HepG2 (cell line): ENCODE measurements around the gene RBM14. TPM values are rescaled to one million over a fixed set of nuclear protein-coding genes. Genes with fewer than 3 reads are reported as not detected.

Experiments
- ATAC-seq: fragments of 200-7000 bp; cut with Tn5 transposase; 3 replicates; pipeline ENCODE4 v1.9.1; 2020; ENCODE audit warnings: mild to moderate bottlenecking, moderate library complexity
- BruUV-seq: library from RNA; stranded (reverse); fragments of 400-500 nt; replicated peaks from 2 replicates; lab custom pipeline; 2021; lab: Mats Ljungman, UMichigan
- CTCF ChIA-PET: fragments of 300-600 bp; formaldehyde crosslinking; extraction: SDS; loops from one replicate; lab custom pipeline; 2021; ENCODE audit warnings: low total read pairs, inconsistent platforms, low intra/inter-chr PET ratio; lab: Yijun Ruan, JAX
- POLR2A ChIA-PET: fragments of 350-600 bp; sonication (Branson Sonifier 250); formaldehyde crosslinking; loops from one replicate; lab custom pipeline; 2020; ENCODE audit warnings: antibody characterized with exemption, inconsistent platforms; lab: Yijun Ruan, JAX
- DNase-seq: peaks from one replicate; pipeline ENCODE4 v3.0.0-alpha.2; 2015; ENCODE audit warnings: low spot score
- FAIRE-seq: peaks from 3 replicates; lab custom pipeline; 2011; peaks lifted over from hg19 to GRCh38; lab: Jason Lieb, UNC
- H2AFZ ChIP-seq: one replicate; pipeline ENCODE4 v1.6.1; 2011; ENCODE audit warnings: low read length, inconsistent platforms
- H3K27ac ChIP-seq: fragments of 300-600 bp; 3 replicates; pipeline ENCODE4 v1.8.0; 2011; ENCODE audit warnings: mixed run types, mild to moderate bottlenecking, mixed read lengths, low read length, inconsistent platforms; ENCODE audit not compliant: insufficient read depth; ENCODE audit errors: extremely low read length
- H3K27me3 ChIP-seq, 2 experiments: fragments of 200-600 bp in 1 of 2; 2 replicates in 1 of 2; 3 replicates in 1 of 2; pipeline versions ENCODE4 v1.6.0 to v1.8.0; 2011; ENCODE audit warnings: low read length in 2 of 2, mild to moderate bottlenecking in 2 of 2, moderate library complexity in 2 of 2, inconsistent platforms in 1 of 2; ENCODE audit not compliant: insufficient read depth in 2 of 2, control insufficient read depth in 1 of 2
- H3K36me3 ChIP-seq, 2 experiments: fragments of 200-600 bp in 1 of 2; replicated peaks in 1 of 2; 2 replicates in 1 of 2; 3 replicates in 1 of 2; pipeline versions ENCODE4 v1.5.1 to v1.8.0; 2011; ENCODE audit warnings: low read length in 2 of 2, inconsistent platforms in 1 of 2; ENCODE audit not compliant: insufficient read depth in 2 of 2, control insufficient read depth in 1 of 2
- H3K4me1 ChIP-seq: 2 replicates; pipeline ENCODE4 v1.5.1; 2012; ENCODE audit warnings: low read length, inconsistent platforms; ENCODE audit not compliant: insufficient read depth
- H3K4me2 ChIP-seq: 2 replicates; pipeline ENCODE4 v1.6.0; 2011; ENCODE audit warnings: low read depth, low read length, inconsistent platforms
- H3K4me3 ChIP-seq, 3 experiments: fragments of 200-600 bp in 1 of 3; sonication (generic), shearing (Covaris generic) in 1 of 3; replicated peaks in 1 of 3; 2 replicates each; pipeline ENCODE4 v1.5.1; 2011 to 2016; ENCODE audit warnings: low read length in 3 of 3, inconsistent platforms in 2 of 3, low read depth in 2 of 3, mild to moderate bottlenecking in 2 of 3, control low read depth in 1 of 3, mixed read lengths in 1 of 3; ENCODE audit not compliant: insufficient read depth in 1 of 3
- H3K79me2 ChIP-seq: one replicate; pipeline ENCODE4 v1.6.1; 2011; ENCODE audit warnings: low read length, inconsistent platforms; ENCODE audit not compliant: insufficient read depth
- H3K9ac ChIP-seq: 2 replicates; pipeline ENCODE4 v1.6.0; 2011; ENCODE audit warnings: mild to moderate bottlenecking, low read depth, low read length, inconsistent platforms; ENCODE audit not compliant: insufficient read depth
- H3K9me3 ChIP-seq: 2 replicates; pipeline ENCODE4 v1.5.1; 2012; ENCODE audit warnings: mild to moderate bottlenecking, low read length
- H4K20me1 ChIP-seq: 2 replicates; pipeline ENCODE4 v1.6.0; 2011; ENCODE audit warnings: inconsistent platforms, mild to moderate bottlenecking, low read length, moderate library complexity; ENCODE audit not compliant: insufficient read depth
- CENPX ChIP-seq: sonication (generic); formaldehyde crosslinking; IDR thresholded peaks from 2 replicates; pipeline ENCODE4 v1.9.0; 2021; ENCODE audit warnings: mild to moderate bottlenecking, missing genetic modification reagents, moderate library complexity
- CSRNP1 ChIP-seq: sonication (generic); formaldehyde crosslinking; IDR thresholded peaks from 2 replicates; pipeline ENCODE4 v1.8.1; 2023; ENCODE audit warnings: mild to moderate bottlenecking, missing genetic modification reagents
- GTF2F1 ChIP-seq: fragments of 150-350 bp; IDR thresholded peaks from 2 replicates; pipeline ENCODE4 v1.6.1; 2014; ENCODE audit warnings: low read length
- HIVEP1 ChIP-seq: sonication (generic); formaldehyde crosslinking; IDR thresholded peaks from 2 replicates; pipeline ENCODE4 v1.4.0; 2020; ENCODE audit warnings: mild to moderate bottlenecking, missing genetic modification reagents
- MED8 ChIP-seq: sonication (generic); formaldehyde crosslinking; IDR thresholded peaks from 2 replicates; pipeline ENCODE4 v1.8.1; 2023; ENCODE audit warnings: mild to moderate bottlenecking, missing genetic modification reagents; ENCODE audit not compliant: insufficient replicate concordance
- NR1H2 ChIP-seq: sonication (generic); formaldehyde crosslinking; IDR thresholded peaks from 2 replicates; pipeline ENCODE4 v1.8.1; 2022; ENCODE audit warnings: low read depth, missing genetic modification reagents, borderline replicate concordance
- PRMT3 ChIP-seq: sonication (generic); formaldehyde crosslinking; IDR thresholded peaks from 2 replicates; pipeline ENCODE4 v1.8.1; 2022; ENCODE audit warnings: low read depth, mild to moderate bottlenecking, moderate library complexity, missing genetic modification reagents, borderline replicate concordance
- TRIM24 ChIP-seq: sonication (generic); formaldehyde crosslinking; IDR thresholded peaks from 2 replicates; pipeline ENCODE4 v1.8.0; 2022; ENCODE audit warnings: mild to moderate bottlenecking, missing genetic modification reagents
- ZFP1 ChIP-seq: IDR thresholded peaks from 2 replicates; pipeline ENCODE4 v1.6.1; 2016
- ZNF234 ChIP-seq: sonication (generic); formaldehyde crosslinking; conservative IDR thresholded peaks from 2 replicates; pipeline ENCODE4 v1.5.1; 2020; ENCODE audit warnings: mild to moderate bottlenecking, missing genetic modification reagents
- ZNF564 ChIP-seq: sonication (generic); formaldehyde crosslinking; IDR thresholded peaks from 2 replicates; pipeline ENCODE4 v1.8.1; 2023; ENCODE audit warnings: mild to moderate bottlenecking, missing genetic modification reagents
- ZNF746 ChIP-seq: sonication (generic); formaldehyde crosslinking; IDR thresholded peaks from 2 replicates; pipeline ENCODE4 v1.8.0; 2022; ENCODE audit warnings: mild to moderate bottlenecking, missing genetic modification reagents
- ZSCAN9 ChIP-seq: IDR thresholded peaks from 2 replicates; pipeline ENCODE4 v1.6.1; 2016; ENCODE audit warnings: borderline replicate concordance
- WGBS: methylation state at CpG from one replicate; pipeline ENCODE4 v1.1.6; 2017; ENCODE audit warnings: low lambda C conversion rate; 5-methylcytosine and 5-hydroxymethylcytosine counted together
- in situ Hi-C: cut with HindIII; loops from 2 replicates; pipeline ENCODE4 v1.10.0; 2017; ENCODE audit warnings: low pct_unique_long_range_greater_than_20kb; ENCODE audit not compliant: extremely low pct_ligation_motif_present
- intact Hi-C: fragments of 100-400 bp; cut with micrococcal nuclease; formaldehyde crosslinking; loops from one replicate; pipeline ENCODE4 v1.10.0; 2022; ENCODE audit not compliant: unreplicated experiment
- polyA plus RNA-seq, 8 experiments: library from polyadenylated mRNA; depleted of rRNA in 3 of 8; stranded (reverse) in 7 of 8; unstranded in 1 of 8; fragments of >200 nt; fragmentation: Illumina TruSeq in 4 of 8; extraction: Trizol in 4 of 8; gene quantifications; 2 replicates each; pipeline versions ENCODE4 v1.2.1 to v1.2.3, GENCODE V29; 2011 to 2016; ENCODE audit warnings: low read depth in 4 of 8, missing spikeins in 1 of 8, mixed read lengths in 1 of 8; ENCODE audit not compliant: insufficient read depth in 1 of 8
- total RNA-seq, 5 experiments: library from RNA; depleted of rRNA; stranded (reverse); fragments of >200 nt; fragmentation: Illumina TruSeq; extraction: Trizol; gene quantifications; 2 replicates each; pipeline ENCODE4 v1.2.3, GENCODE V29; 2016; ENCODE audit warnings: low read depth in 1 of 5
- TF ChIP-seq, protein P1 (sequence below): sonication (generic); formaldehyde crosslinking; conservative IDR thresholded peaks from 2 replicates; pipeline ENCODE4 v1.4.0; 2020; ENCODE audit warnings: mild to moderate bottlenecking, missing genetic modification reagents, moderate library complexity

RBM14 gene
- total and polyA plus RNA-seq, 2 of the 13 experiments (the other 11 are each of a cell fraction or from before 2014, with no cell fraction given), result 12.7 to 44.1 TPM

DNA sequence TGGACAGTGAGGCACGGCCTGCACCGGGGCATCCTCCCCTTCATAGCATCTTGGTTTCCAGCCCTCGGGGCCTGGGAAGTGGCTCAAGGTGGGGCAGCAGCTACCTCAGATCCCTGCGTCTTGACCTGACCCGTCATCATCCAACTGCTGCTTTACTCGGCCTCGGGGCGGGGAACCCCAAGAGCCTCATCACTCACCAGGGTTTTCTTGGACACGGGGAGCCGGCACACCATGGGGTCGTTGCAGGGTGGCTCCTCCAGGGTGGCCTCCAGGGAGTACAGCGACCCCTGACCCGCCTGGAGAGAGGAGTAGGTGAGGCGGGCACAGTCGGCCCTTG is 48.7 kb upstream of the RBM14 start:
- no peaks in the 10 kb centered on the region for H3K36me3 ChIP-seq
- H3K27me3 ChIP-seq, result peaks cover 3 to 47% of the 10 kb centered on the region in 2 experiments; a peak in 4 of 5 replicates
- TF ChIP-seq CSRNP1 (CRISPR knock-in tag), result no peak
- no peak for TF ChIP-seq HIVEP1
- no peak for TF ChIP-seq ZNF746 (CRISPR knock-in tag)
- no peak for TF ChIP-seq NR1H2 (CRISPR knock-in tag)
- TF ChIP-seq ZNF234 (CRISPR knock-in tag), result no peak
- TF ChIP-seq TRIM24 (CRISPR knock-in tag), result no peak
- TF ChIP-seq PRMT3 (CRISPR knock-in tag), result no peak
- no peak for TF ChIP-seq MED8
- TF ChIP-seq ZSCAN9, result no peak
- no peak for TF ChIP-seq ZNF564 (CRISPR knock-in tag)
- no peak for TF ChIP-seq GTF2F1
- TF ChIP-seq, protein P1, sequence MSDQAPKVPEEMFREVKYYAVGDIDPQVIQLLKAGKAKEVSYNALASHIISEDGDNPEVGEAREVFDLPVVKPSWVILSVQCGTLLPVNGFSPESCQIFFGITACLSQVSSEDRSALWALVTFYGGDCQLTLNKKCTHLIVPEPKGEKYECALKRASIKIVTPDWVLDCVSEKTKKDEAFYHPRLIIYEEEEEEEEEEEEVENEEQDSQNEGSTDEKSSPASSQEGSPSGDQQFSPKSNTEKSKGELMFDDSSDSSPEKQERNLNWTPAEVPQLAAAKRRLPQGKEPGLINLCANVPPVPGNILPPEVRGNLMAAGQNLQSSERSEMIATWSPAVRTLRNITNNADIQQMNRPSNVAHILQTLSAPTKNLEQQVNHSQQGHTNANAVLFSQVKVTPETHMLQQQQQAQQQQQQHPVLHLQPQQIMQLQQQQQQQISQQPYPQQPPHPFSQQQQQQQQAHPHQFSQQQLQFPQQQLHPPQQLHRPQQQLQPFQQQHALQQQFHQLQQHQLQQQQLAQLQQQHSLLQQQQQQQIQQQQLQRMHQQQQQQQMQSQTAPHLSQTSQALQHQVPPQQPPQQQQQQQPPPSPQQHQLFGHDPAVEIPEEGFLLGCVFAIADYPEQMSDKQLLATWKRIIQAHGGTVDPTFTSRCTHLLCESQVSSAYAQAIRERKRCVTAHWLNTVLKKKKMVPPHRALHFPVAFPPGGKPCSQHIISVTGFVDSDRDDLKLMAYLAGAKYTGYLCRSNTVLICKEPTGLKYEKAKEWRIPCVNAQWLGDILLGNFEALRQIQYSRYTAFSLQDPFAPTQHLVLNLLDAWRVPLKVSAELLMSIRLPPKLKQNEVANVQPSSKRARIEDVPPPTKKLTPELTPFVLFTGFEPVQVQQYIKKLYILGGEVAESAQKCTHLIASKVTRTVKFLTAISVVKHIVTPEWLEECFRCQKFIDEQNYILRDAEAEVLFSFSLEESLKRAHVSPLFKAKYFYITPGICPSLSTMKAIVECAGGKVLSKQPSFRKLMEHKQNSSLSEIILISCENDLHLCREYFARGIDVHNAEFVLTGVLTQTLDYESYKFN (CRISPR knock-in tag), result no peak
- TF ChIP-seq CENPX (CRISPR knock-in tag), result no peak
- TF ChIP-seq ZFP1 (CRISPR knock-in tag), result no peak
- 50% methylated on average over 5 of the region's 15 CpGs for WGBS
- no peak overlapping the region for H3K9ac ChIP-seq
- in situ Hi-C loops, result loop anchor here (25.0 kb wide), 1 partner anchor 270 kb away; the partner anchor contains the start of gene RCE1
- no peak overlapping the region for H2AFZ ChIP-seq
- BruUV-seq, result no TSS peak
- FAIRE-seq, result no peak
- no peaks in the 10 kb centered on the region for H3K4me1 ChIP-seq
- H3K4me2 ChIP-seq, result no peak overlapping the region
- intact Hi-C loops, result no loop called here
- H3K4me3 ChIP-seq, result no peak overlapping the region
- no peaks in the 10 kb centered on the region for H3K9me3 ChIP-seq
- H3K79me2 ChIP-seq, result no peaks in the 10 kb centered on the region
- no peak for DNase-seq
- no peak overlapping the region for H3K27ac ChIP-seq
- POLR2A ChIA-PET, result no interaction called here
- ATAC-seq, result no peak
- H4K20me1 ChIP-seq, result no peaks in the 10 kb centered on the region
- CTCF ChIA-PET, result no interaction called here
